Lower leg skin (tissue), 3 donors: ENCODE data around the gene TRIM44.

Experiments used
- CTCF ChIP-seq, 3 donors: fragments of 450-650 bp; IDR thresholded peaks; one replicate each; pipeline ENCODE4 v1.5.1; 2016; ENCODE audit warnings: antibody characterized with exemption in 3 of 3, mild to moderate bottlenecking in 3 of 3, moderate library complexity in 2 of 3
- POLR2A ChIP-seq, 2 donors: fragments of 450-650 bp; IDR thresholded peaks; one replicate each; pipeline ENCODE4 v1.6.1; 2016 to 2017; ENCODE audit warnings: antibody characterized with exemption in 2 of 2, mild to moderate bottlenecking in 1 of 2, moderate library complexity in 1 of 2

- TF ChIP-seq CTCF (IDR thresholded peaks at IDR 0.05) (no peak), POLR2A (IDR thresholded peaks at IDR 0.05) (no peak)
Measured at GRCh38 chr11:35787013-35787504, 124.5 kb downstream of the TRIM44 start.
